Measurements from ENCODE around the gene MEFV. TPM values are rescaled to one million over a fixed set of nuclear protein-coding genes. Genes with fewer than 3 reads are reported as not detected.

The MEFV gene
- total and polyA plus RNA-seq, 10 of the 15 experiments (the other 5 are each of a cell fraction or from before 2014, with no cell fraction given), result 0.03 to 0.11 (median 0.09) TPM; not detected in 5

DNA sequence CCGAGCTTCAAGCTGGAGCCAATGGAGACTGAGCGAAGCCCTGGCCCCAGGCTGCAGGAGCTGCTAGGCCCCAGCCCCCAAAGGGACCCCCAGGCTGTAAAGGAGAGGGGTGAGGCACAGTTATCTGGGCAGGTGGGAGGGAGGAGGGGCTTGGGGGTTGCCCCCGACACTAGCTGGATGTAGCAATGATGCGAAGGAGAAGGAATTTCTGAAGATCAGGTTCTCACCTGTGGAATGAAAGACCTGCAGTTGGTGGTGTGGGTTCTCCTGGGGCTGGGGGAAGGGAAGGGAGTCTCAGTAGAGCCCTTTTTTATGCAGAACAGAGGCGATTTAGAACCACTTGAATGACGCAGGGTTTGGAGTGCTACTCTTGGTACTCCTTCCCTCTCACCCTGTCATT lies 28.7 kb upstream of the MEFV start:
- H3K79me2 ChIP-seq (ENCODE audit: control insufficient read depth, insufficient read depth, low read length), result peaks cover 32% of the 10 kb centered on the region

DNA sequence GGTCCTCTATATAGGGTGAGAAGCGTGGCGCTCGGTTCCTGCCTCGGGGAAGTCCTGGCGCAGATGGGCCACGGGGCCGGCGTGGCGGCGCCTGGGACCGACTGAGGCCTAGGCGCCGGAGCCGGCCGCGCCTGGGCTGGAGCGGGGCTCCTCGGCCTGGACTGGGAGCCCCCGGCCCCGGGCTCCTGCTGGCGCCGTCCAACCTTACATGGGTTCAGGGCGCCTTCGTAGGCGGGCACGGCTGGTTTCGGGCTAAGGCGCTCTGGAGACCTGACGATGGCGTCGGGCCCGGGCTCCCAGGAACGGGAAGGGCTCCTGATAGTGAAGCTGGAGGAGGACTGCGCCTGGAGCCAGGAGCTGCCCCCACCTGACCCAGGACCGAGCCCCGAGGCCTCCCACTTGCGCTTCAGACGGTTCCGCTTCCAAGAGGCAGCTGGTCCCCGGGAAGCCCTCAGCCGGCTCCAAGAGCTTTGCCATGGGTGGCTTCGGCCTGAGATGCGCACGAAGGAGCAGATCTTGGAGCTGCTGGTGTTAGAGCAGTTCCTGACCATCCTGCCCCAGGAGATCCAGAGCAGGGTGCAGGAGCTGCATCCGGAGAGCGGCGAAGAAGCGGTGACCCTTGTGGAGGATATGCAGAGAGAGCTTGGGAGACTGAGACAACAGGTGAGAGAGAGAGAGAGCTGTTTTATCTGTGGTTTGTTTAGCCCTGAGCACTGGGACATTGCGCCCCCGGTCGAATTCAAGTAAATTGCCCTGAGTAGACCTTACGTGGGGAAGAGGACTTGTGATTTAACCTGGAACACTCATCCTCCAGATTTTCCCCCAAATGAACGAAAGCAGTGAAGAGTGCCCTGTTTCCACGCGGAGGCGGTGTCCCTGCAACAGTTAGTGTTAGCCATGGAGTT lies 27.4 kb upstream of the MEFV start:
- Histone ChIP-seq H3K4me1 (ENCODE audit: control insufficient read depth, insufficient read depth, low read length) (peaks cover 10% of the 10 kb centered on the region; the same call in 1 of the 2 replicates), H3K9ac (ENCODE audit: control insufficient read depth, insufficient read depth, low read length) (peak overlapping the region; percentile 95), H3K9me3 (replicated peaks; ENCODE audit: control insufficient read depth, insufficient read depth, low read length) (peaks cover 28% of the 10 kb centered on the region), H3K27ac (ENCODE audit: control insufficient read depth, insufficient read depth) (peak overlapping the region; percentile 98), H3K36me3 (ENCODE audit: control insufficient read depth in 2 of 2, insufficient read depth in 2 of 2, low read length in 1 of 2) (peaks cover 7 to 22% of the 10 kb centered on the region in 2 experiments), H4K20me1 (ENCODE audit: control insufficient read depth, insufficient read depth) (no peaks in the 10 kb centered on the region), H3K4me2 (ENCODE audit: control insufficient read depth, insufficient read depth) (peak overlapping the region; percentile 99), H3K27me3 (replicated peaks in 1 of 2; ENCODE audit: control insufficient read depth in 2 of 2, insufficient read depth in 2 of 2, low read length in 1 of 2) (no peaks in the 10 kb centered on the region), H3K79me2 (ENCODE audit: control insufficient read depth, insufficient read depth, low read length) (peaks cover 32% of the 10 kb centered on the region), H2AFZ (ENCODE audit: control insufficient read depth, low read depth, low read length) (peak overlapping the region; percentile 91), H3K4me3 (peak overlapping the region; percentile 91)
- 15% methylated on average over 53 of the region's 56 CpGs for WGBS (ENCODE audit: insufficient coverage, insufficient replicate concordance, low lambda C conversion rate, missing lambda C conversion rate)
- intact Hi-C loops (cut with micrococcal nuclease; ENCODE audit: unreplicated experiment), result loop anchor here (1.0 to 10.0 kb wide), 3 partner anchors 19 to 121 kb away; partner anchors contain the start of genes ZNF174 and ZSCAN32
- in situ Hi-C loops (cut with MboI), result no loop called here
- SMC1A ChIA-PET (ENCODE audit: uncharacterized antibody, unreplicated experiment), result interaction anchor here (1.5 to 1.9 kb wide), 3 partner anchors 14 to 177 kb away, joined by 4 to 5 read pairs (median 4); partner anchors contain the start of gene ZNF200
- POLR2A ChIA-PET, result interaction anchor here (1.1 to 2.1 kb wide), 7 partner anchors 14 to 164 kb away, joined by 3 to 10 read pairs (median 4); partner anchors contain the start of genes NAA60, ZNF200 and ZNF597
- BruUV-seq (replicated peaks), result TSS peak; percentile 64
- DNase-seq (ENCODE audit: low read depth, low spot score) (no peak), FAIRE-seq (no peak), ATAC-seq (no peak)
- CTCF ChIA-PET, result interaction anchor here (0.9 to 1.6 kb wide), 5 partner anchors 13 to 217 kb away, joined by 3 to 4 read pairs (median 4); partner anchors contain the start of genes CLUAP1, ZNF174 and ZSCAN32
- RAD21 ChIA-PET (ENCODE audit: unreplicated experiment), result interaction anchor here (0.6 to 1.2 kb wide), 3 partner anchors 22 to 148 kb away, joined by 3 to 4 read pairs (median 4); partner anchors contain the start of genes ZNF174 and ZSCAN32
- TF ChIP-seq BRCA1 (IDR thresholded peaks at IDR 0.05; ENCODE audit: low read depth, low read length), result no peak
- TF ChIP-seq, protein P1, sequence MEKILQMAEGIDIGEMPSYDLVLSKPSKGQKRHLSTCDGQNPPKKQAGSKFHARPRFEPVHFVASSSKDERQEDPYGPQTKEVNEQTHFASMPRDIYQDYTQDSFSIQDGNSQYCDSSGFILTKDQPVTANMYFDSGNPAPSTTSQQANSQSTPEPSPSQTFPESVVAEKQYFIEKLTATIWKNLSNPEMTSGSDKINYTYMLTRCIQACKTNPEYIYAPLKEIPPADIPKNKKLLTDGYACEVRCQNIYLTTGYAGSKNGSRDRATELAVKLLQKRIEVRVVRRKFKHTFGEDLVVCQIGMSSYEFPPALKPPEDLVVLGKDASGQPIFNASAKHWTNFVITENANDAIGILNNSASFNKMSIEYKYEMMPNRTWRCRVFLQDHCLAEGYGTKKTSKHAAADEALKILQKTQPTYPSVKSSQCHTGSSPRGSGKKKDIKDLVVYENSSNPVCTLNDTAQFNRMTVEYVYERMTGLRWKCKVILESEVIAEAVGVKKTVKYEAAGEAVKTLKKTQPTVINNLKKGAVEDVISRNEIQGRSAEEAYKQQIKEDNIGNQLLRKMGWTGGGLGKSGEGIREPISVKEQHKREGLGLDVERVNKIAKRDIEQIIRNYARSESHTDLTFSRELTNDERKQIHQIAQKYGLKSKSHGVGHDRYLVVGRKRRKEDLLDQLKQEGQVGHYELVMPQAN (conservative IDR thresholded peaks at IDR 0.05), result peak; percentile 86
- TF ChIP-seq, protein P2, sequence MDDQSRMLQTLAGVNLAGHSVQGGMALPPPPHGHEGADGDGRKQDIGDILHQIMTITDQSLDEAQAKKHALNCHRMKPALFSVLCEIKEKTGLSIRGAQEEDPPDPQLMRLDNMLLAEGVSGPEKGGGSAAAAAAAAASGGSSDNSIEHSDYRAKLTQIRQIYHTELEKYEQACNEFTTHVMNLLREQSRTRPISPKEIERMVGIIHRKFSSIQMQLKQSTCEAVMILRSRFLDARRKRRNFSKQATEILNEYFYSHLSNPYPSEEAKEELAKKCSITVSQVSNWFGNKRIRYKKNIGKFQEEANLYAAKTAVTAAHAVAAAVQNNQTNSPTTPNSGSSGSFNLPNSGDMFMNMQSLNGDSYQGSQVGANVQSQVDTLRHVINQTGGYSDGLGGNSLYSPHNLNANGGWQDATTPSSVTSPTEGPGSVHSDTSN (IDR thresholded peaks at IDR 0.05; ENCODE audit: insufficient replicate concordance, low read depth, low read length), result no peak
- TF ChIP-seq, protein P3, sequence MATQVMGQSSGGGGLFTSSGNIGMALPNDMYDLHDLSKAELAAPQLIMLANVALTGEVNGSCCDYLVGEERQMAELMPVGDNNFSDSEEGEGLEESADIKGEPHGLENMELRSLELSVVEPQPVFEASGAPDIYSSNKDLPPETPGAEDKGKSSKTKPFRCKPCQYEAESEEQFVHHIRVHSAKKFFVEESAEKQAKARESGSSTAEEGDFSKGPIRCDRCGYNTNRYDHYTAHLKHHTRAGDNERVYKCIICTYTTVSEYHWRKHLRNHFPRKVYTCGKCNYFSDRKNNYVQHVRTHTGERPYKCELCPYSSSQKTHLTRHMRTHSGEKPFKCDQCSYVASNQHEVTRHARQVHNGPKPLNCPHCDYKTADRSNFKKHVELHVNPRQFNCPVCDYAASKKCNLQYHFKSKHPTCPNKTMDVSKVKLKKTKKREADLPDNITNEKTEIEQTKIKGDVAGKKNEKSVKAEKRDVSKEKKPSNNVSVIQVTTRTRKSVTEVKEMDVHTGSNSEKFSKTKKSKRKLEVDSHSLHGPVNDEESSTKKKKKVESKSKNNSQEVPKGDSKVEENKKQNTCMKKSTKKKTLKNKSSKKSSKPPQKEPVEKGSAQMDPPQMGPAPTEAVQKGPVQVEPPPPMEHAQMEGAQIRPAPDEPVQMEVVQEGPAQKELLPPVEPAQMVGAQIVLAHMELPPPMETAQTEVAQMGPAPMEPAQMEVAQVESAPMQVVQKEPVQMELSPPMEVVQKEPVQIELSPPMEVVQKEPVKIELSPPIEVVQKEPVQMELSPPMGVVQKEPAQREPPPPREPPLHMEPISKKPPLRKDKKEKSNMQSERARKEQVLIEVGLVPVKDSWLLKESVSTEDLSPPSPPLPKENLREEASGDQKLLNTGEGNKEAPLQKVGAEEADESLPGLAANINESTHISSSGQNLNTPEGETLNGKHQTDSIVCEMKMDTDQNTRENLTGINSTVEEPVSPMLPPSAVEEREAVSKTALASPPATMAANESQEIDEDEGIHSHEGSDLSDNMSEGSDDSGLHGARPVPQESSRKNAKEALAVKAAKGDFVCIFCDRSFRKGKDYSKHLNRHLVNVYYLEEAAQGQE (IDR thresholded peaks at IDR 0.05; ENCODE audit: low read depth, low read length), result 0 out of 2 replicates have a peak, but pooled peaks have one; percentile 53

More for the DNA sequence above, 28.7 kb upstream of the MEFV start:
- ChIA-PET CTCF (interaction anchor here (0.8 kb wide), 1 partner anchor 20 kb away, joined by 3 read pairs; no protein-coding TSS in a partner anchor), RAD21 (ENCODE audit: unreplicated experiment) (no interaction called here), POLR2A (no interaction called here), SMC1A (ENCODE audit: uncharacterized antibody, unreplicated experiment) (no interaction called here)
- 91% methylated on average over 6 of the region's 6 CpGs for WGBS (ENCODE audit: insufficient coverage, insufficient replicate concordance, low lambda C conversion rate, missing lambda C conversion rate)
- no peak overlapping the region for H2AFZ ChIP-seq (ENCODE audit: control insufficient read depth, low read depth, low read length)
- no peak overlapping the region for H3K27ac ChIP-seq (ENCODE audit: control insufficient read depth, insufficient read depth)
- intact Hi-C loops (cut with micrococcal nuclease; ENCODE audit: unreplicated experiment) (loop anchor here (10.0 kb wide), 1 partner anchor 120 kb away; the partner anchor contains the start of genes ZNF174 and ZSCAN32), in situ Hi-C loops (cut with MboI) (no loop called here)
- BruUV-seq (replicated peaks), result no TSS peak
- peaks cover 10% of the 10 kb centered on the region; the same call in 1 of the 2 replicates for H3K4me1 ChIP-seq (ENCODE audit: control insufficient read depth, insufficient read depth, low read length)
- H3K27me3 ChIP-seq (replicated peaks in 1 of 2; ENCODE audit: control insufficient read depth in 2 of 2, insufficient read depth in 2 of 2, low read length in 1 of 2), result no peaks in the 10 kb centered on the region
- ATAC-seq, result no peak
- no peak for TF ChIP-seq SRF (IDR thresholded peaks at IDR 0.05; ENCODE audit: low read depth in 2 of 2, low read length in 2 of 2)
- TF ChIP-seq SIN3A (IDR thresholded peaks at IDR 0.05; ENCODE audit: low read depth, low read length), result no peak
- 0 out of 2 replicates have a peak, but pooled peaks have one; percentile 19 for TF ChIP-seq POLR2AphosphoS5 (IDR thresholded peaks at IDR 0.05; ENCODE audit: low read length)
- no peak for DNase-seq (ENCODE audit: low read depth, low spot score)
- H3K36me3 ChIP-seq (ENCODE audit: control insufficient read depth in 2 of 2, insufficient read depth in 2 of 2, low read length in 1 of 2), result peaks cover 16 to 35% of the 10 kb centered on the region in 2 experiments
- no peak overlapping the region for H3K9ac ChIP-seq (ENCODE audit: control insufficient read depth, insufficient read depth, low read length)
- peak overlapping the region; percentile 99 for H3K4me2 ChIP-seq (ENCODE audit: control insufficient read depth, insufficient read depth)
- no peaks in the 10 kb centered on the region for H4K20me1 ChIP-seq (ENCODE audit: control insufficient read depth, insufficient read depth)
- H3K4me3 ChIP-seq, result peak overlapping the region; percentile 91
- FAIRE-seq, result no peak
- peaks cover 41% of the 10 kb centered on the region for H3K9me3 ChIP-seq (replicated peaks; ENCODE audit: control insufficient read depth, insufficient read depth, low read length)
